H9 (cell line): ENCODE results near the gene BCL2L2. TPM values are rescaled to one million over a fixed set of nuclear protein-coding genes. Genes with fewer than 3 reads are reported as not detected.

Source experiments
- DNase-seq: peaks from one replicate; pipeline ENCODE4 v3.0.0-alpha.2; 2017
- H2AFZ ChIP-seq: one replicate; pipeline ENCODE4 v1.6.1; 2013; ENCODE audit warnings: mild to moderate bottlenecking, low read length, control low read depth, moderate library complexity
- H2AK5ac ChIP-seq: 2 replicates; pipeline ENCODE4 v1.6.1; 2013; ENCODE audit warnings: low read length, control low read depth, mixed read lengths; ENCODE audit not compliant: insufficient read length
- H2BK120ac ChIP-seq: one replicate; pipeline ENCODE4 v1.6.1; 2013; ENCODE audit warnings: low read depth, mild to moderate bottlenecking, low read length, control low read depth, inconsistent platforms; ENCODE audit not compliant: poor library complexity, severe bottlenecking
- H2BK12ac ChIP-seq: 2 replicates; pipeline ENCODE4 v1.6.1; 2013; ENCODE audit warnings: low read length, control low read depth, mixed read lengths, low read depth; ENCODE audit not compliant: insufficient read length
- H2BK15ac ChIP-seq: 2 replicates; pipeline ENCODE4 v1.6.1; 2013; ENCODE audit warnings: low read depth, low read length, control low read depth
- H2BK20ac ChIP-seq: one replicate; pipeline ENCODE4 v1.6.1; 2013; ENCODE audit warnings: low read depth, mild to moderate bottlenecking, low read length, control low read depth, inconsistent platforms; ENCODE audit not compliant: poor library complexity, severe bottlenecking
- H2BK5ac ChIP-seq: 2 replicates; pipeline ENCODE4 v1.6.1; 2013; ENCODE audit warnings: low read length, control low read depth, mixed read lengths; ENCODE audit not compliant: insufficient read length
- H3K14ac ChIP-seq: 2 replicates; pipeline ENCODE4 v1.6.1; 2013; ENCODE audit warnings: low read length, control low read depth; ENCODE audit not compliant: insufficient read depth
- H3K18ac ChIP-seq: 2 replicates; pipeline ENCODE4 v1.6.1; 2013; ENCODE audit warnings: low read depth, mild to moderate bottlenecking, mixed read lengths, low read length, control low read depth; ENCODE audit not compliant: insufficient read length
- H3K23ac ChIP-seq: 2 replicates; pipeline ENCODE4 v1.6.1; 2013; ENCODE audit warnings: low read length, control low read depth, mixed read lengths, low read depth; ENCODE audit not compliant: insufficient read length
- H3K23me2 ChIP-seq: 2 replicates; pipeline ENCODE4 v1.6.1; 2013; ENCODE audit warnings: low read depth, mild to moderate bottlenecking, mixed read lengths, low read length, control low read depth; ENCODE audit not compliant: insufficient read length, poor library complexity, severe bottlenecking
- H3K27ac ChIP-seq: 2 replicates; pipeline ENCODE4 v1.5.1; 2013; ENCODE audit warnings: low read length, control low read depth, mixed read lengths, low read depth; ENCODE audit not compliant: insufficient read length
- H3K27me3 ChIP-seq: 2 replicates; pipeline ENCODE4 v1.6.1; 2013; ENCODE audit warnings: low read length, control low read depth, inconsistent platforms; ENCODE audit not compliant: insufficient read depth
- H3K4ac ChIP-seq: 2 replicates; pipeline ENCODE4 v1.6.1; 2013; ENCODE audit warnings: low read depth, mild to moderate bottlenecking, control low read depth, inconsistent platforms, low read length, moderate library complexity
- H3K4me1 ChIP-seq: 2 replicates; pipeline ENCODE4 v1.6.1; 2013; ENCODE audit warnings: low read length, control low read depth, inconsistent platforms; ENCODE audit not compliant: insufficient read depth
- H3K4me2 ChIP-seq: 2 replicates; pipeline ENCODE4 v1.6.1; 2013; ENCODE audit warnings: low read length, control low read depth, mixed read lengths; ENCODE audit not compliant: insufficient read length, insufficient read depth
- H3K56ac ChIP-seq: 2 replicates; pipeline ENCODE4 v1.6.1; 2013; ENCODE audit warnings: low read depth, mild to moderate bottlenecking, mixed read lengths, low read length, control low read depth; ENCODE audit not compliant: insufficient read length
- H3K79me1 ChIP-seq: 2 replicates; pipeline ENCODE4 v1.6.1; 2013; ENCODE audit warnings: low read depth, mild to moderate bottlenecking, moderate library complexity, low read length, control low read depth, inconsistent platforms; ENCODE audit not compliant: insufficient read depth, poor library complexity, severe bottlenecking
- H3K79me2 ChIP-seq: 2 replicates; pipeline ENCODE4 v1.6.1; 2013; ENCODE audit warnings: low read length, control low read depth, inconsistent platforms; ENCODE audit not compliant: insufficient read depth
- H3K9ac ChIP-seq: 2 replicates; pipeline ENCODE4 v1.6.1; 2013; ENCODE audit warnings: low read length, control low read depth, mixed read lengths; ENCODE audit not compliant: insufficient read length; ENCODE audit errors: extremely low read depth
- H3K9me3 ChIP-seq: one replicate; pipeline ENCODE4 v1.6.1; 2013; ENCODE audit warnings: low read depth, low read length, inconsistent platforms; ENCODE audit not compliant: control insufficient read depth
- H3T11ph ChIP-seq: one replicate; pipeline ENCODE4 v1.6.1; 2013; ENCODE audit warnings: mild to moderate bottlenecking, low read length, control low read depth, inconsistent platforms
- H4K20me1 ChIP-seq: one replicate; pipeline ENCODE4 v1.6.1; 2013; ENCODE audit not compliant: control insufficient read depth, insufficient read length, insufficient read depth
- H4K5ac ChIP-seq: 2 replicates; pipeline ENCODE4 v1.6.1; 2013; ENCODE audit warnings: low read depth, mild to moderate bottlenecking, mixed read lengths, low read length, control low read depth; ENCODE audit not compliant: insufficient read length
- H4K8ac ChIP-seq: replicated peaks from 2 replicates; pipeline ENCODE4 v1.6.1; 2013; ENCODE audit warnings: low read length, control low read depth, mixed read lengths, low read depth; ENCODE audit not compliant: insufficient read length
- H4K91ac ChIP-seq: 2 replicates; pipeline ENCODE4 v1.6.1; 2013; ENCODE audit warnings: low read depth, mild to moderate bottlenecking, moderate library complexity, mixed read lengths, low read length, control low read depth; ENCODE audit not compliant: insufficient read length
- H3K27ac Mint-ChIP-seq, 3 experiments: 2 replicates in 2 of 3; 3 replicates in 1 of 3; pipeline ENCODE4 v1.8.0; 2020 to 2021; ENCODE audit warnings: mixed read lengths in 3 of 3, mild to moderate bottlenecking in 1 of 3, moderate library complexity in 1 of 3
- H3K27me3 Mint-ChIP-seq: 2 replicates; pipeline ENCODE4 v1.8.0; 2021; ENCODE audit warnings: low read depth, mild to moderate bottlenecking, moderate library complexity, mixed read lengths
- H3K36me3 Mint-ChIP-seq, 3 experiments: 2 replicates in 2 of 3; 3 replicates in 1 of 3; pipeline ENCODE4 v1.8.0; 2020 to 2021; ENCODE audit warnings: low read depth in 3 of 3, mixed read lengths in 3 of 3; ENCODE audit not compliant: insufficient read depth in 1 of 3
- H3K4me1 Mint-ChIP-seq, 2 experiments: 2 replicates each; pipeline ENCODE4 v1.8.0; 2020; ENCODE audit warnings: mixed read lengths in 2 of 2
- H3K4me3 Mint-ChIP-seq, 2 experiments: 2 replicates in 1 of 2; 3 replicates in 1 of 2; pipeline ENCODE4 v1.8.0; 2020 to 2021; ENCODE audit warnings: mild to moderate bottlenecking in 2 of 2, mixed read lengths in 2 of 2, moderate library complexity in 1 of 2
- H3K9me3 Mint-ChIP-seq, 2 experiments: 2 replicates in 1 of 2; 3 replicates in 1 of 2; pipeline ENCODE4 v1.8.0; 2020; ENCODE audit warnings: mild to moderate bottlenecking in 2 of 2, mixed read lengths in 2 of 2, moderate library complexity in 1 of 2
- CTCF ChIP-seq: fragments of 200-600 bp; sonication (generic); conservative IDR thresholded peaks from 3 replicates; pipeline ENCODE4 v1.8.0; 2021; ENCODE audit warnings: antibody characterized with exemption, mild to moderate bottlenecking
- WGBS: extraction: QIAGEN DNeasy Blood & Tissue Kit; methylation state at CpG from one replicate; pipeline ENCODE4 v1.1.7; 2013; ENCODE audit warnings: missing lambda C conversion rate, low lambda C conversion rate, mixed read lengths; ENCODE audit not compliant: insufficient read length; ENCODE audit errors: extremely low coverage; 5-methylcytosine and 5-hydroxymethylcytosine counted together
- total RNA-seq: library from RNA; stranded (reverse); gene quantifications from 2 replicates; pipeline ENCODE4 v1.2.1, GENCODE V29; 2021

BCL2L2 gene
- total RNA-seq, 1 experiment from 2014 or later = 8.4 TPM

DNA sequence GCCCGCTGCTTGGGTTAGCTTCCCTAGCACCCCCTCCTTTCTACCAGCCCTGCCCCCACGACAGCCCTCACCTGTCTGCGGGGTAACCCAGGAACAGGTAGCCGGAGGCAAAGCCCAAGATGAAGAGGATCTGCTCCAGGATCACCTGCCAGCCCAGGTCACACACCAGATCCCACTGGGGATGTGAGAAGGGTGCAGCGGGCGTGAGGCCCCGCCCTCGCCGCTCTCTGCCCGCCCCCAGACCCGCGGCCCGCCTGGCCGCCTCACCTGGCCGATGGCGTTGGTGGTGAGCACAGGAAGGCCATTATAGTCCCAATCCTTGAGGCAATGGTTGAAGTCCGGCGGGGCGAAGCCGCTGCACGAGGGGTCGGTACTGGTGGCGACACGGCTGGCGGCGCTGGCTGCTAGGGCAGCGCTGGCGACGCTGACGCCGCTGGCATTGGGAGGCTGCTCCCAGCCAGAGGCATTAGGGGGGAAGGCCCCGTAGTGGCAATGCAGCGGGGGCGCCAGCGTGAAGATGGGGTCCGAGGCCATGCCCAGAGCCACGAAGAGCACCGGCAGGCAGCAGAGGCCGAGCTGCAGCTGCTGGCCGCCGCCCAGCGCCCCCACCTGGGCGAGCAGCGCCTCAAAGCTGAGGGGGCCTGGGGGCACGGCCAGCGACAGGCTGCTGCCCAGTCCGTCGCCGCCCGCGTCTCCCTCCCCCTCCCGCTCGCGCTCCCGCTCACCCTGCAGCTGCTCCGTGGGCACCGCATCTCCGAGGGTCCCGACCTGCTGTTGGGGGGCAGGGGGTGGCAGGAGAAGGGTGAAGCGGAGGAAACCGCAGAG lies 45.3 kb downstream of the BCL2L2 start:
- WGBS = no CpG with 5 or more reads among the region's 61 CpGs
- peaks cover 12 to 14% of the 10 kb centered on the region in 2 experiments for H3K4me1 Mint-ChIP-seq
- Histone ChIP-seq H2BK15ac (no peak overlapping the region), H3K14ac (0 out of 2 replicates have a peak overlapping the region, but pooled peaks have one; percentile 4), H3K23ac (no peak overlapping the region), H2BK5ac (no peak overlapping the region), H3K23me2 (peaks cover 5% of the 10 kb centered on the region), H3K4me1 (0 out of 2 replicates have a peak, but pooled peaks cover 2% of the 10 kb centered on the region), H2BK12ac (no peak overlapping the region), H2BK120ac (no peak overlapping the region), H3K56ac (no peak overlapping the region), H3K79me2 (no peaks in the 10 kb centered on the region), H3K18ac (no peak overlapping the region), H4K91ac (no peak overlapping the region), H3K9me3 (no peaks in the 10 kb centered on the region), H4K5ac (no peak overlapping the region), H3K27me3 (no peaks in the 10 kb centered on the region; the same call in 1 of the 2 replicates), H3K4me2 (peak overlapping the region; percentile 24), H2BK20ac (no peak overlapping the region), H3K27ac (no peak overlapping the region), H3K4ac (no peak overlapping the region), H4K8ac (no peak overlapping the region), H3T11ph (no peak overlapping the region), H2AK5ac (no peak overlapping the region), H4K20me1 (no peaks in the 10 kb centered on the region), H3K9ac (no peak overlapping the region), H3K79me1 (no peaks in the 10 kb centered on the region), H2AFZ (no peak overlapping the region)
- H3K9me3 Mint-ChIP-seq = no peaks in the 10 kb centered on the region; a peak in 2 of 5 replicates
- DNase-seq = peak; percentile 54
- peak overlapping the region; percentile 71 to 77 for H3K4me3 Mint-ChIP-seq
- peak; percentile 47 for TF ChIP-seq CTCF
- H3K27ac Mint-ChIP-seq = no peak overlapping the region
- H3K36me3 Mint-ChIP-seq = peaks cover 16 to 35% (median 24%) of the 10 kb centered on the region in 3 experiments
- peaks cover 39% of the 10 kb centered on the region for H3K27me3 Mint-ChIP-seq
